Body of pancreas (tissue), 4 donors: ENCODE results near the gene PAM16.

Source experiments
- POLR2A ChIP-seq, 3 donors: fragments of 450-650 bp; IDR thresholded peaks; one replicate each; pipeline ENCODE4 v1.6.1; 2016; ENCODE audit warnings: antibody characterized with exemption in 3 of 3, mild to moderate bottlenecking in 2 of 3
- TF ChIP-seq, protein P1 (sequence below), 7 experiments: fragments of 450-650 bp in 4 of 7; fragments of 200-600 bp in 3 of 7; sonication (generic) in 3 of 7; IDR thresholded peaks; one replicate each; pipeline ENCODE4 v1.5.1; 2016 to 2019; ENCODE audit warnings: antibody characterized with exemption in 7 of 7

GRCh38 chr16:4350787-4351659, at the start of gene PAM16:
- TF ChIP-seq POLR2A (IDR thresholded peaks at IDR 0.05), result peak in 2 of 3 donors; percentile 29 to 43
- TF ChIP-seq, protein P1, sequence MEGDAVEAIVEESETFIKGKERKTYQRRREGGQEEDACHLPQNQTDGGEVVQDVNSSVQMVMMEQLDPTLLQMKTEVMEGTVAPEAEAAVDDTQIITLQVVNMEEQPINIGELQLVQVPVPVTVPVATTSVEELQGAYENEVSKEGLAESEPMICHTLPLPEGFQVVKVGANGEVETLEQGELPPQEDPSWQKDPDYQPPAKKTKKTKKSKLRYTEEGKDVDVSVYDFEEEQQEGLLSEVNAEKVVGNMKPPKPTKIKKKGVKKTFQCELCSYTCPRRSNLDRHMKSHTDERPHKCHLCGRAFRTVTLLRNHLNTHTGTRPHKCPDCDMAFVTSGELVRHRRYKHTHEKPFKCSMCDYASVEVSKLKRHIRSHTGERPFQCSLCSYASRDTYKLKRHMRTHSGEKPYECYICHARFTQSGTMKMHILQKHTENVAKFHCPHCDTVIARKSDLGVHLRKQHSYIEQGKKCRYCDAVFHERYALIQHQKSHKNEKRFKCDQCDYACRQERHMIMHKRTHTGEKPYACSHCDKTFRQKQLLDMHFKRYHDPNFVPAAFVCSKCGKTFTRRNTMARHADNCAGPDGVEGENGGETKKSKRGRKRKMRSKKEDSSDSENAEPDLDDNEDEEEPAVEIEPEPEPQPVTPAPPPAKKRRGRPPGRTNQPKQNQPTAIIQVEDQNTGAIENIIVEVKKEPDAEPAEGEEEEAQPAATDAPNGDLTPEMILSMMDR (IDR thresholded peaks at IDR 0.05), result peak in 1 of 7 experiments; percentile 9
